C4-2B (cell line): ENCODE measurements around the gene WBP1.

Source experiments
- H3K27ac ChIP-seq: fragments of 450-650 bp; 2 replicates; pipeline ENCODE4 v1.5.1; 2017
- CTCF ChIP-seq: fragments of 450-650 bp; conservative IDR thresholded peaks from 2 replicates; pipeline ENCODE4 v1.5.1; 2017; ENCODE audit warnings: mild to moderate bottlenecking
- ZFX ChIP-seq: fragments of 450-650 bp; IDR thresholded peaks from 2 replicates; pipeline ENCODE4 v1.6.1; 2017

WBP1 gene

GRCh38 chr2:74481961-74482800, 23.9 kb downstream of the WBP1 start:
- peak overlapping the region; percentile 85 for H3K27ac ChIP-seq
- no peak for TF ChIP-seq CTCF
- peak; percentile 86 for TF ChIP-seq ZFX

GRCh38 chr2:74482801-74483674, 24.8 kb downstream of the WBP1 start, which contains the start of the genes CCDC142 and TTC31:
Gene CCDC142 (minus strand): TSS chr2:74482998. CDS start chr2:74482837, 161 bp downstream.
Gene TTC31 (plus strand): TSS chr2:74483081. CDS start chr2:74483096, 15 bp downstream.
- TF ChIP-seq ZFX (no peak), CTCF (peak; percentile 77)
- H3K27ac ChIP-seq, result peak within 1 kb of the TSS; percentile 85

- H3K27ac ChIP-seq, result peak overlapping the region; percentile 85
Observed at GRCh38 chr2:74483675-74484164, 25.5 kb downstream of the WBP1 start.

GRCh38 chr2:74486141-74486540, 27.9 kb downstream of the WBP1 start:
- no peak overlapping the region for H3K27ac ChIP-seq
- TF ChIP-seq CTCF (no peak), ZFX (no peak)

GRCh38 chr2:74488643-74489481, 30.6 kb downstream of the WBP1 start:
- TF ChIP-seq CTCF, result no peak
- TF ChIP-seq ZFX, result no peak
- H3K27ac ChIP-seq, result no peak overlapping the region

GRCh38 chr2:74489906-74490305, 31.7 kb downstream of the WBP1 start:
- no peak overlapping the region for H3K27ac ChIP-seq
- TF ChIP-seq ZFX, result no peak
- no peak for TF ChIP-seq CTCF
